Esophagus squamous epithelium (tissue), 4 donors: Measurements from ENCODE around the gene GRK5.
"Not testable (repeated sequence)": the region's sequence is repeated elsewhere in the genome, so short reads cannot be mapped to it uniquely, and the experiment has no call there.

Source experiments
- POLR2A ChIP-seq, 4 donors: fragments of 450-650 bp; IDR thresholded peaks; one replicate each; pipeline ENCODE4 v1.6.1; 2017; ENCODE audit warnings: antibody characterized with exemption in 4 of 4, mild to moderate bottlenecking in 4 of 4, moderate library complexity in 3 of 4
- TF ChIP-seq, protein P1 (sequence below), 6 experiments: fragments of 450-650 bp in 4 of 6; fragments of 200-600 bp in 2 of 6; sonication (generic) in 2 of 6; IDR thresholded peaks; one replicate each; pipeline ENCODE4 v1.5.1; 2016 to 2019; ENCODE audit warnings: antibody characterized with exemption in 6 of 6, mild to moderate bottlenecking in 4 of 6, moderate library complexity in 4 of 6

DNA sequence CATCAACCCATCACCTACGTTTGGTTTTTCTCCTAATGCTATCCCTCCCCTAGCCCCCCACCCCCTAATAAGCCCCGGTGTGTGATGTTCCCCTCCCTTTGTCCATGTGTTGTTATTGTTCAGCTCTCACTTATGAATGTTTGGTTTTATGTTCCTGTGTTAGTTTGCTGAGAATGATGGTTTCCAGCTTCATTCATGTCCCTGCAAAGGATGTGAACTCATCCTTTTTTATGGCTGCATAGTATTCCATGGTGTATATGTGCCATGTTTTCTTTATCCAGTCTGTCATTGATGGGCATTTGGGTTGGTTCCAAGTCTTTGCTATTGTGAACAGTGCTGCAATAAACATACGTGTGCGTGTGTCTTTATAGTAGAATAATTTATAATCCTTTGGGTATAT, 32.3 kb downstream of the GRK5 start:
- TF ChIP-seq POLR2A (IDR thresholded peaks at IDR 0.05): not testable (repeated sequence)
- TF ChIP-seq, protein P1, sequence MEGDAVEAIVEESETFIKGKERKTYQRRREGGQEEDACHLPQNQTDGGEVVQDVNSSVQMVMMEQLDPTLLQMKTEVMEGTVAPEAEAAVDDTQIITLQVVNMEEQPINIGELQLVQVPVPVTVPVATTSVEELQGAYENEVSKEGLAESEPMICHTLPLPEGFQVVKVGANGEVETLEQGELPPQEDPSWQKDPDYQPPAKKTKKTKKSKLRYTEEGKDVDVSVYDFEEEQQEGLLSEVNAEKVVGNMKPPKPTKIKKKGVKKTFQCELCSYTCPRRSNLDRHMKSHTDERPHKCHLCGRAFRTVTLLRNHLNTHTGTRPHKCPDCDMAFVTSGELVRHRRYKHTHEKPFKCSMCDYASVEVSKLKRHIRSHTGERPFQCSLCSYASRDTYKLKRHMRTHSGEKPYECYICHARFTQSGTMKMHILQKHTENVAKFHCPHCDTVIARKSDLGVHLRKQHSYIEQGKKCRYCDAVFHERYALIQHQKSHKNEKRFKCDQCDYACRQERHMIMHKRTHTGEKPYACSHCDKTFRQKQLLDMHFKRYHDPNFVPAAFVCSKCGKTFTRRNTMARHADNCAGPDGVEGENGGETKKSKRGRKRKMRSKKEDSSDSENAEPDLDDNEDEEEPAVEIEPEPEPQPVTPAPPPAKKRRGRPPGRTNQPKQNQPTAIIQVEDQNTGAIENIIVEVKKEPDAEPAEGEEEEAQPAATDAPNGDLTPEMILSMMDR (IDR thresholded peaks at IDR 0.05): not testable (repeated sequence)
